D341Med (cell line): ENCODE measurements around the gene PNPLA8.
A peak's percentile ranks its signal among the peaks of the same experiment; 100 is the strongest.
"Not testable (repeated sequence)": the region's sequence is repeated elsewhere in the genome, so short reads cannot be mapped to it uniquely, and the experiment has no call there.

Source experiments
- DNase-seq: peaks from one replicate; pipeline ENCODE4 v3.0.0; 2012; ENCODE audit warnings: low spot score

The PNPLA8 gene, protein sequence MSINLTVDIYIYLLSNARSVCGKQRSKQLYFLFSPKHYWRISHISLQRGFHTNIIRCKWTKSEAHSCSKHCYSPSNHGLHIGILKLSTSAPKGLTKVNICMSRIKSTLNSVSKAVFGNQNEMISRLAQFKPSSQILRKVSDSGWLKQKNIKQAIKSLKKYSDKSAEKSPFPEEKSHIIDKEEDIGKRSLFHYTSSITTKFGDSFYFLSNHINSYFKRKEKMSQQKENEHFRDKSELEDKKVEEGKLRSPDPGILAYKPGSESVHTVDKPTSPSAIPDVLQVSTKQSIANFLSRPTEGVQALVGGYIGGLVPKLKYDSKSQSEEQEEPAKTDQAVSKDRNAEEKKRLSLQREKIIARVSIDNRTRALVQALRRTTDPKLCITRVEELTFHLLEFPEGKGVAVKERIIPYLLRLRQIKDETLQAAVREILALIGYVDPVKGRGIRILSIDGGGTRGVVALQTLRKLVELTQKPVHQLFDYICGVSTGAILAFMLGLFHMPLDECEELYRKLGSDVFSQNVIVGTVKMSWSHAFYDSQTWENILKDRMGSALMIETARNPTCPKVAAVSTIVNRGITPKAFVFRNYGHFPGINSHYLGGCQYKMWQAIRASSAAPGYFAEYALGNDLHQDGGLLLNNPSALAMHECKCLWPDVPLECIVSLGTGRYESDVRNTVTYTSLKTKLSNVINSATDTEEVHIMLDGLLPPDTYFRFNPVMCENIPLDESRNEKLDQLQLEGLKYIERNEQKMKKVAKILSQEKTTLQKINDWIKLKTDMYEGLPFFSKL

DNA sequence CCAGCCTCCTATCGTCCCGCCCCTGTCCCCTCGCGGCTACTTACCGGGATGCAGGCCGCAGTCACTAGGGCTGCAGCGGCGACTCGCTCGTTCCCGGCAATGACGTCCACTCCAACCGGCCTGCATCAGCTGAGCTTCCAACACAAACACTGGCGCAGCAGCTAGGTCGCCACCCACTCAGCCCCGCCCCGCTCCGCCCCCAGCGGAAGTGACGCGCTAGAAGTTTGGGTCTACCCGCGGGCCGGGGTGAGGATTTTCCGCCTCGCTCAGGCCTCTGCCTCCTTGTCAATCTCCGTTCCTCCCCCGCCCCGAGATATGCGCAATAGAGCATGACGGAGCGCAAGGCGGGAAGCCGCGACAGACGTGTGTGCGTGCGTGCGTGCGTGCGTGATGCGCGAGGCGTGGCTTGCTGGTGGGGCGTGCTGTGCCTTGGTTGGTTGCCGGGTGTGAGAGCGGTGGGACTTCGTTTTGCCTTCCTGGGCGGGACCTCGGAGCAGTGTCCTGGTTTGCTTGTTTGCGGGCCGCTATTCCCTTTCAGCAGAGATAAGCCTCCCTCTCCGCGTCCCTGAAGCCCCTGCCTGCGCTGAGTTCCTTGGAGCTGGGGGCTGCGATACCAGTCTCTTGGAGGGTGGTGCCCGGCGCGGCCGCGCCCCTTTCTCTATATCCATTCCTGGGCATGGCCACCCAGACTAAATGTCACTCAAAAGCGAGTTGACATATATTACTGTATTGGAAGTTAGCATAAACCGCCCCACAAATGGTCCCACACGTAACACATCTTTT, at the start of gene PNPLA8:
PNPLA8 (minus strand) TSS at position 151 of the 783 bp plus-strand sequence. CDS start 10,644 bp downstream, outside the sequence.
- peak; percentile 95 for DNase-seq

DNA sequence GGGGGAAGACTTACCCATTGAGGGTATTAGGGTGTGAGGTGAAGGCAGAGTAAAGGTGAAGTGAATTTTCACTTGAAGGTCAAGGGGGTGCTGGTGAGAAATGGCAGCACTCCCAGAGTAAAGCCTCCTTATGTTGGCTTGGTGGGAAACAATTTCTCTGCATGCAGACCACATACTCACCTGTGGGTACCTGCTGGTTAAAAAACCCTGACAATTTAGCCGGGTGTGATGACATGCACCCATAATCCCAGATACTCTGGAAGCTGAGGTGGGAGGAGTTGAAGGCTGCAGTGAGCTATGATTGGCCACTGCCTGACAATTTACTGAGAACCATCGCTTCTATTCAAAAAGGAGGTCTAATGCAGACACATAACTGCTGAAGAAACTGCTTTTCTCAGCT, 49.2 kb upstream of the PNPLA8 start:
- no peak for DNase-seq

DNA sequence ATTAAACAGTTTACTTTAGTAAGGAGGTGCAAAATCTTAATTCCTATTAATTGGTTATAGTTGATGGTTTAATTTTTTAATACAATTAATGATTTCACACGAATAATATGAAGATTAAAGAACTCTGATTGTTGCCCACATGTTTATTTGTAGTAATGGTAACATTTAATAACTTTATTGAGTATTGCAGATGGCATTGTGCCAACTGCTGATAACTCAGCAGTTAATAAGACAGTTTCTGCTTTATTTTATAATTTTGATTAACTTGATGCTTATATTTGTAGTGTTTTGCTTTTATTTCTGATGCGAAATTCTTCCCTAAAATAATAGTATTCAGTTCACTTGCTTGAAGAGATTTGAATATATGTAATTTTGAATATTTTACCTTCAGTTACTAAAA, 46.5 kb upstream of the PNPLA8 start:
- DNase-seq: no peak

DNA sequence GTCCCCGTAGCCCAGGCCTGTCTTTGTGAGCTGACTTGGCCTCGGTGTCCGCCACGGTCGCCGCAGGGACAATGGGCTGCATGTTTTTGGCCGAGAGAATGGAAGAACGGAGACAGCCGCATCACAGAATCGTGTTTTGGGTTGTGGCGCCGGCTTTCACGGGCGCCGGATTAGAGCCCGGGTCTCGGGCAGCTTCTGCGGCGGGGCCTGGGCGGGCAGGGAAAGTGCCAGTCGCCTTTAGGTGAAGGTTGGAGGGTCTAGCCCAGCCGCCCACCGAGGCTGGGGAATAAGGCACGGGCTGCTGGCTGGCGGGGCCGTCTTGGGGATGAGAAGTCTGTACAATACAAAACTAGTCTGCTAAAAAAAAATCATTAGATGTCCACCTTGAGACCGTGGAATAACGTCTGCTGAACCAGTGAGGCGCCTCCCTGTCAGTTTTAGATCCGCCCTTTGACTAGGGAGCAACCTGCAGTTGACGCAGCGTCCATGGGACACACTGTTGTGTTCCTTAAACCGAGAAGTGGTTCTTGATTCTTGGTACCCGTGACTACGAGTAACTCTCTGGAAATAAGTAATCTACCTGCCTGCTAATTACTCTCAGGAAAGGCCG, 44.3 kb upstream of the PNPLA8 start:
- peak; percentile 68 for DNase-seq

DNA sequence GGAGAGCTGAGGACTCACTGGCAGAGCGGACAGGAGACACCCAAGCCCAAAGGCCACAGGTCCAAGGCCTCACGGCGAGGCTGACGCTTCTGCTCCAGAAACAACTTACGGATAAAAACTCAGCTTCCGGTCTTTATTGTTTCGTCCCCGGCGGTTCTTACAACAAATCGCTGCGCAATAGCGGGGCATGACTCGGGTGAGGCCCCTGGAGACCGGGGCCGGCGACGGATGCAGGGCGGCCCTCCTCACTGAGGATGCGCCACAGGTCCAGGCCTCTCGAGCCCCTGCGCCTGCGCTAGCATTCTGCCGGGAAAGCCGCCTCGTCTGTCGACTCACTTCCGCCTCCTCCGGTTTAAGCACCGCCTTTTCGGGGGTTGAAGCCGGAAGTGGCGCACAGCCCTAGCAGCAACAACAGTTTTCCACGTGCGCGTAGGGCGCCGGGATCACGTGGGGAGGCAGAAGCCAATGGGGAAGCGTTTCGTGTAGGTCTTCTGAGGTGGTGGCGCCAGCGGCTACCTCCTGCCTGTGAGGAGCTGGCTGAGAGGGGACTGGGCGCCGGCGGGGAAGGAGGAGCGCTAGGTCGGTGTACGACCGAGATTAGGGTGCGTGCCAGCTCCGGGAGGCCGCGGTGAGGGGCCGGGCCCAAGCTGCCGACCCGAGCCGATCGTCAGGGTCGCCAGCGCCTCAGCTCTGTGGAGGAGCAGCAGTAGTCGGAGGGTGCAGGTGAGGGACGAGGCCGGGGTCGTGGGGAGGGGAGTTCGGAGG, 43.6 kb upstream of the PNPLA8 start, which contains the start of the genes DNAJB9 and THAP5:
DNAJB9 (plus strand) TSS at position 494 of the 765 bp plus-strand sequence. CDS start 1,853 bp downstream, outside the sequence.
THAP5 (minus strand) TSS at position 326 of the 765 bp plus-strand sequence; CDS start at position 189, 137 bp downstream.
- DNase-seq: peak; percentile 96

DNA sequence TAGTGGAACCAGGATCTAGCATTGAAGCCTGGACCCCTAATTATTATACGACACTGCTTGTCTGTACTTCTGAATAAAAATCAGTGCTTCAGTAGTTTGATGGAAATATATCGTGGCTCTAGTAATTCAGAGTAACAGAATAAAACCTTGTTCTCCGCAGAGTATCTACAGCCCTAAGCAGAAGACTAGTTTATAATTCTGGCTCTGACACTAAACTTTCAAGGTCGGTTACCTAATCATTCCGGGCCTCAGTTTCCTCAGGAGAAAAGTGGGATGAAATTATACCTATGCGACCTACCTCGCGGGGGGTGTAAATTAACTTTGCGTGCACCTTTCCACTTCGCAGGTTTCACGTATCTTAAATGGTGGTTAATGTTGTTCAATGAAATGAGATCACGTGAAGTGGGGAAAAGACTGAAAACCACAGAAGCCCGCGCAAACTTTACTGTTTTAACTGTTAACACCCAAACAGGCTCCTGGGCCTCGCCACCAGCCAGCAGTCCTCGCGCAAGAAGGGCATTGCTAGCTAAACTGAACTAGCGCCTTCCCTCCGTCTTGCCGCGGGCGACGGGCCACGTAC, 43.0 kb upstream of the PNPLA8 start:
- no peak for DNase-seq

DNA sequence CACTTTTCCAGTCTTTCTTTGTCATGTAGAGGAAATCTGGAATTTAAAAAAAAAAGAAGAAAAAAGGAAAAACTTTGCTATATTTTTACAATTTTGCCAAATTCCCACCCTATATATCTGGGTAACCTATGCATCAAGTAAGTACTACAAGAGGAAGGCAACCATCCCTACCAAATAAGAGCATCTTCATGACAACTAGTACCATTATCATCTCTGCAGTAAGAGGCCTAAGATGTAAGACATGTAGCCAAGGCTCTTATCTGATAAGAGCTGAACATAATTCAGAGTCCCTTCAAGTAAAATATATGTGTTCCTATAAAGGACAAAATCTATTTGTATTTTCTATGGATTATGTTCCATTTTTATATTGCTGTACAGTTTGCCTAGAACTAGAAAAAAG, 40.1 kb upstream of the PNPLA8 start:
- no peak for DNase-seq

DNA sequence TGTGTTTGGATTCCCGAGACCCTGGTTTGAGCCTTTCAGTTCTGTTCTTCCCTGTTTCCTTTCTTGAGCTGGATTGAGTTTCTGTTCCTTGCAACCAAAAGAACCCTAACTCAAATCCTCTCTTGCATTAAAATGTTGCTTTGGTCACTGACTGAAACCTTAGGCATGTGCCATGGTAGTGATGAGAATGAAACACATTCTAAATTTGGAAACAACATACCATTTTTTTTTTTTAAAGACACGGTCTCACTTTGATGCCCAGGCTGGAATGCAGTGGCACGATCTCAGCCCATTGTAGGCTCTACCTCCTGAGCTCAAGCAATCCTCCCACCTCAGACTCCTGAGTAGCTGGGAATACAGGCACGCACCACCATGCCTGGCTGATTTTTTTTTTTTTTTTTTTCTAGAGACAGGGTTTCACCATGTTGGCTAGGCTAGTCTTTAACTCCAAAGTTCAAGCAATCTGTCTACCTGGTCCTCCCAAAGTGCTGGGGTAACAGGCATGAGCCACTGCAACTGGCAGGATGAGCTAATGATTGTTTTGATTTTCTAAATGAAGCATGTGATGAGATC, 35.2 kb upstream of the PNPLA8 start:
- no peak for DNase-seq

DNA sequence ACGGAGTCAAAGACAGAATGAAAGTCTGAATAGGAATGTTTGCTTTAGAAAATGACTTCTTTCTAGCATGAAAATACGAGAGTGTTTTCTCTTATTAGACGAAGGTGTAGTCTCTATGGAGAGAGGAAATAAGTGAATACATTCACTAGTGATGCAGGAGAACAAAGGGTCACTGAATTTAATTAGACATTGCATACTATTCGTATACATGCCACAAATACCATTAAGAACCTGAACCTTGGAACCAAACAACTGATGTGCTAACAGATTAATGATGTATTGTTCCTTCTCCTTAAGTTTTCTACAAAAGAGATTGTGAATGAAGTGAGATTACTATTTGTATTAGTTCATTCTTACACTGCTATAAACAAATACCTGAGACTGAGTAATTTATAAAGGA, 33.3 kb upstream of the PNPLA8 start:
- no peak for DNase-seq

DNA sequence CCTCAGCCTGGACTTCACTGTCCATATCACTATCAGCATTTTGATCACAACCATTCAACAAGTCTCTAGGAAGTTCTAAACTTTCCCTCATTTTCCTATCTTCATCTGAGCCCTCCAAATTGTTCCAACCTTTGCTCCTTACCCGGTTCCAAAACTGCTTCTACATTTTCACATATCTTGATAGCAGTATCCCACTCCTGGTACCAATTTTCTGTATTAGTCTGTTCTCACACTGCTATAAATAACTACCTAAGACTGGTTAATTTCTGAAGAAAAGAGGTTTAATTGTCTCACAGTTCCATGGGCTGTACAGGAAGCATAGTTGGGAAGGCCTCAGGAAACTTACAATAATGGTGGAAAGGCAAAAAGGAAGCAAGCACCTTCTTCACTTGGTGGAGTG, 31.7 kb upstream of the PNPLA8 start:
- no peak for DNase-seq

DNA sequence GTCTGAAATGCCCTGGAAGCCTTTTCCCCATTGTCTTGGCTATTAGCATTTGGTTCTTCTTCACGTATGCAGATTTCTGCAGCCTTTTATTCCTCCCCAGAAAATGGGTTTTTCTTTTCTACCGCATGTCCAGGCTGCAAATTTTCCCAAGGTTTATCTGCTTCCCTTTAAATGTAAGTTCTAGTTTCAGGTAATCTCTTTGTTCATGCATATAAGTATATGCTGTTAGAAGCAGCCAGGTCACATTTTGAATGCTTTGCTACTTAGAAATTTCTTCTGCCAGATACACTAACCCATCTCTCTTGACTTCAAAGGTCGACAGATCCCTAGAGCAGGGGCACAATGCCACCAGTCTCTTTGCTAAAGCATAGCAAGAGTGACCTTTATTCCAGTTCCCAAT, 31.3 kb upstream of the PNPLA8 start:
- DNase-seq: no peak

DNA sequence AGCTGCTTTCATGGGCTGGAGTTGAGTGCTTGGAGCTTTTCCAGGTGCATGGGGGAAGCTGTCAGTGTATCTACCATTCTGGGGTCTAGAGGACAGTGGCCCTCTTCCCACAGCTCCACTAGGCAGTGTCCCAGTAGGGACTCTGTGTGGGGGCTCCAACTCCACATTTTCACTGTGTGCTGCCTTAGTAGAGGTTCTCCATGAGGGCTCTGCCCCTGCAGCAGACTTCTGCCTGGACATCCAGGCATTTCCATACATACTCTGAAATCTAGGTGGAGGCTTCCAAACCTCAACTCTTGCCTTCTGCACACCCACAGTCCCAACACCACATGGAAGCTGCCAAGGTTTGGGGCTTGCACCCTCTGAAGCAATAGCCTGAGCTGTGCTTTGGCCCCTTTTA, 30.7 kb upstream of the PNPLA8 start:
- not testable (repeated sequence) for DNase-seq

DNA sequence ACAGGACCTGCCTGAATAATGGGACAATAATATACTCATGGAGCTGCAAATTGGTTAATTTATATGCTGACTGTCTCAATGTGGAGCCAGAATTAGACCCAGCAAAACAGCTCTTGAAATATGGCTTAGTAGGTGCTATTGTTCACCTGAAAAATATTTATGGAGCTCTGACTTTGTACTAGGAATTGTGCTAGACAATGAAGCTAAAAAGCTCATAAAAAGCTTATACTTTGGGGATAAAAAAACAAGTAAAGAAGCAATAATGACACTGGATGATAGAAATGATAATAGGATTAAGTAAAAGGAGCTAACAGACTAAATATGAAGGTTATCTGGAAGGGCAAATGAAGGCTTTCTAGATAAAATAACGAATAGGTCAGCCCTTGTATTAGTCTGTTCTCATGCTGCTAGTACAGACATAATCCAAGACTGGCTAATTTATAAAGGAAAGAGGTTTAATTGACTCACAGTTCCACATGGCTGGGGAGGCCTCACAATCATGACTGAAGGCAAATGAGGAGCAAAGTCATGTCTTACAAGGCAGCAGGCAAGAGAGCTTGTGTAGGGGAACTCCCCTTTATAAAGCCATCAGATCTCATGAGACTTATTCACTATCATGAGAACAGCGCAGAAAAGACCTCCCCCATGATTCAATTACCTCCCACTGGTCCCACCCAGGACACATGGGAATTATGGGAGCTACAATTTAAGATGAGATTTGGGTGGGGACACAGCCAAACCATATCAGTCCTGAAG, 22.4 kb upstream of the PNPLA8 start:
- DNase-seq: not testable (repeated sequence)

DNA sequence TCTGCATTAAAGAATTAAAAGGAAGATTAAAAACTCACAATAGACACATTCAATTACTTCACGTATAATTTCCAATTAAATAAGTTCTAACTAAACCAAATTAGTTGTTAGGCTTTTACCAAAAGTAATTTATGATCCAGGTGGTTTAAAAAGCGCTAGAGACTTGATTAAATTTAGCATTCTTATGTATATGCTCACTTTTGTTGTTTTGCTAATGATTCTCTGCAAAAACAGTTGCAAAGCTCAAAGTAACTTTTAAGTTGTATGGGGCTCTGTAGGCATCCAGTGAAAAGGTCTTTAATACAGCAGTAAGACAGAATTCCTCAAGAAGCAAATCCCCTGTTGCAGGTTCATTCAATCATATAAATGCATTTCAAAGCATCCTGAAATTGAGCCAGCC, 15.5 kb upstream of the PNPLA8 start:
- DNase-seq: no peak

DNA sequence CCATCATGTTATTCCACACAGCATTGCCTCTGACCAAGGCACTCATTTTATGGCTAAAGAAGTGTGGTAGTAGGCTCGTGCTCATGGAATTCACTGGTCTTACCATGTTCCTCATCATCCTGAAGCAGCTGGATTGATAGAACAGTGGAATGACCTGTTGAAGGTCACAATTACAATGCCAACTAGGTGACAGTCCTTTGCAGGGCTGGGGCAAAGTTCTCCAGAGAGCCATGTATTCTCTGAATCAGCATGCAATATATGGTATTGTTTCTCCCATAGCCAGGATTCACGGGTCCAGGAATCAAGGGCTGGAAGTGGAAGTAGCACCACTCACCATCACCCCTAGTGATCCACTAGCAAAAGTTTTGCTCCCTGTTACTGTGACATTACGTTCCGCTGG, 12.8 kb upstream of the PNPLA8 start:
- not testable (repeated sequence) for DNase-seq

DNA sequence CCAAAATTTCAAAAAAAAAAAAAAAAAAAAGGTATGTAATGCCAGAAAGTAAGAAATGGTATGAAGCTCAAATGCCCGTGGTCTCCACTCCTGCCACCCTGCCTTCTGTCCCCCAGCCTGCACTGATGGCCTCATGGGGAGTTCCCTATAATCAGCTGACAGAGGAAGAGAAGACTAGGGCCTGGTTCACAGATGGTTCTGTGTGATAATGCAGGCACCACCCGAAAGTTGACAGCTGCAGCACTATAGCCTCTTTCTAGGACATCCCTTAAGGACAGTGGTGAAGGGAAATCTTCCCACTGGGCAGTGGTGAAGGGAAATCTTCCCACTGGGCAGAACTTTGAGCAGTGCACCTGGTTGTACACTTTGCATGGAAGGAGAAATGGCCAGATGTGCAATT, 12.3 kb upstream of the PNPLA8 start:
- DNase-seq: not testable (repeated sequence)

DNA sequence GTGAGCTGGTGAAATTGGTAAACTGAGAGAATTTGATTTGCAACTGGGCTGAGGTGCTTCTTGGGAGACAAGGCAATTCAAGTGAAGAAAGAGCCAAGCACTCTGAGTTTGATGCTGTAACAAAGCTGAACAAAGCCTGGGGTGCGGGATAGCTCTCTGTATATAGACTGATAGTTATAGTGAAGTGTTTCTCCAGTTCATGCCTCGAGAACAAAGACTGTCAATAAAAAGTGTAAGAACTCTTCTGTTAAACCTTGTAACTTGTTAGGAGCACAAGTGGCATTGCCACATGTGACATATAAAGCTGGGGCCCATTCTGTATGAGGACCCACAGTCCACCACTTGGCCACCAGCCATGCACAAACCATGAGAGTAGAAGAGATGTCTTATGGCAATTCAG, 11.3 kb upstream of the PNPLA8 start:
- DNase-seq: no peak

DNA sequence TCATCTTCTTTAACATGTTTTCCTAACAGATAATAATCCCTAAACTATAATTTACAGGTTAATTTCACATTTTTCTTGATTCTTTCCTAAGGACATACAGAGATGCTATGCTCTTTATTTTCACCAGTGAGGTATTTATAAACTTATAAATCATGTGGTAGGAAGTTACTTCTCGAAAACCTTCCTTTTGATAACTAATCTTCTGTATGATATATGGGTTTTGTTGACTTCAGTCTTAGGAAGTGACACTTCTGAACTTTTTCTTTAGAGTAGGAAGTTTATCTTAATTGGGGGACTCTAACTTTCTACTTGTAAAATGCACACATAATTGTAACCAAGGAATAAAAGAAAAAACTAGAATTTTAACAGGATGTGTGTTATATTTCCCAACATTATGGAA, 9.8 kb upstream of the PNPLA8 start:
- no peak for DNase-seq

DNA sequence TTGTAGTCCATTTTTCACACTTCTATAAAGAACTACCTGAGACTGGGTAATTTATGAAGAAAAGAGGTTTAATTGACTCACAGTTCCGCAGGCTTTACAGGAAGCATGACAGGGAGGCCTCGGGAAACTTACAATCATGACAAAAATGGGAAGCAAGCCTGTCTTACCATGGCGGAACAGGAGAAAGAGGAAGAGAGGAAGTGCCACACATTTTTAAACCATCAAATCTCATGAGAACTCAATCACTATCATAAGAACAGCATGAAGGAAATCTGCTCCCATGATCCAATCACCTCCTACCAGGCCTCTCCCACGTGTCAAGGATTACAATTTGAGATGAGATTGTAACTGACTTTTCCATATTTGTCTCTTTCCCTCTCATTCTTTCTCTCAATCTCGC, 9.3 kb upstream of the PNPLA8 start:
- DNase-seq: no peak

DNA sequence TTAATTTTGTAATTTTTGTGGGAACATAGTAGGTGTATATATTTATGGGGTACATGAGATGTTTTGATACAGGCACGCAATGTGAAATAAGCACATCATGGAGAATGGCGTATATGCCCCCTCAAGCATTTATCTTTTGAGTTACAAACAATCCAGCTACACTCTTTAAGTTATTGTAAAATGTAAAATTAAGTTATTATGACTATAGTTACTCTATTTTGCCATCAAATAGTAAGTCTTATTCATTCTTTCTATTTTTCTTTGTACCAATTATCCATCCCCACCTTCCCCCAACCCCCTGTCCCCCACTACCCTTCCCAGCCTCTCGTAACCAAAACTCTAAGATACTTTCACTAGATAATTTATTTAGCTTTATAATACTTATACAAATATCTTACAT, 7.8 kb upstream of the PNPLA8 start:
- no peak for DNase-seq
